HG03460 (cell line): ENCODE data around the gene RPS27.
A peak's percentile ranks its signal among the peaks of the same experiment; 100 is the strongest.
"Not testable (repeated sequence)": the region's sequence is repeated elsewhere in the genome, so short reads cannot be mapped to it uniquely, and the experiment has no call there.

Experiments
- ATAC-seq: cut with Tn5 transposase; IDR thresholded peaks from one replicate; pipeline ENCODE4 v1.9.1; 2021; ENCODE audit not compliant: unreplicated experiment

Gene RPS27

GRCh38 chr1:153960206-153960605 is 30.4 kb upstream of the RPS27 start:
- ATAC-seq, result no peak

- ATAC-seq, result no peak
Observed at GRCh38 chr1:153961421-153961820, 29.1 kb upstream of the RPS27 start.

- ATAC-seq, result no peak
Observed at GRCh38 chr1:153962088-153963029, 28.2 kb upstream of the RPS27 start.

GRCh38 chr1:153963030-153963849 is 27.3 kb upstream of the RPS27 start, which contains the start of gene SLC39A1:
Gene SLC39A1, minus strand, starts transcription at chr1:153963537. Its CDS starts 822 bp downstream, at chr1:153962715.
- peak; percentile 51 for ATAC-seq

GRCh38 chr1:153963850-153964331 is 26.7 kb upstream of the RPS27 start:
- ATAC-seq, result no peak

- peak; percentile 72 for ATAC-seq
Observed at GRCh38 chr1:153967107-153967999, 23.2 kb upstream of the RPS27 start, which contains the start of gene CREB3L4. Gene CREB3L4, plus strand, starts transcription at chr1:153967902. Its CDS starts 624 bp downstream, at chr1:153968526.

GRCh38 chr1:153968000-153968363 is 22.6 kb upstream of the RPS27 start:
- no peak for ATAC-seq

GRCh38 chr1:153968408-153968807 is 22.2 kb upstream of the RPS27 start:
- no peak for ATAC-seq

- no peak for ATAC-seq
Observed at GRCh38 chr1:153968972-153969371, 21.6 kb upstream of the RPS27 start.

- no peak for ATAC-seq
Observed at GRCh38 chr1:153970346-153970745, 20.2 kb upstream of the RPS27 start.

- no peak for ATAC-seq
Observed at GRCh38 chr1:153973071-153973470, 17.5 kb upstream of the RPS27 start.

- no peak for ATAC-seq
Observed at GRCh38 chr1:153973525-153973924, 17.0 kb upstream of the RPS27 start.

- ATAC-seq, result no peak
Observed at GRCh38 chr1:153976819-153977249, 13.7 kb upstream of the RPS27 start.

- no peak for ATAC-seq
Observed at GRCh38 chr1:153977250-153978240, 13.0 kb upstream of the RPS27 start, which contains the start of gene JTB. Gene JTB, minus strand, starts transcription at chr1:153977674. Its CDS starts 422 bp downstream, at chr1:153977252.

- ATAC-seq, result no peak
Observed at GRCh38 chr1:153978274-153978909, 12.2 kb upstream of the RPS27 start.

- ATAC-seq, result not testable (repeated sequence)
Observed at GRCh38 chr1:153979091-153979490, 11.5 kb upstream of the RPS27 start.

GRCh38 chr1:153981735-153982134 is 8.8 kb upstream of the RPS27 start:
- not testable (repeated sequence) for ATAC-seq

GRCh38 chr1:153984123-153984894 is 6.3 kb upstream of the RPS27 start:
- no peak for ATAC-seq
